Erythroblast (primary cell): ENCODE measurements around the gene ANO1.

Experiments
- GATA1 ChIP-seq: IDR thresholded peaks from 2 replicates; pipeline ENCODE4 v1.6.1; 2011; ENCODE audit warnings: low read depth, mild to moderate bottlenecking, control low read depth, low read length, moderate library complexity
- POLR2A ChIP-seq: IDR thresholded peaks from 2 replicates; pipeline ENCODE4 v1.6.1; 2011; ENCODE audit warnings: mild to moderate bottlenecking, low read length

DNA sequence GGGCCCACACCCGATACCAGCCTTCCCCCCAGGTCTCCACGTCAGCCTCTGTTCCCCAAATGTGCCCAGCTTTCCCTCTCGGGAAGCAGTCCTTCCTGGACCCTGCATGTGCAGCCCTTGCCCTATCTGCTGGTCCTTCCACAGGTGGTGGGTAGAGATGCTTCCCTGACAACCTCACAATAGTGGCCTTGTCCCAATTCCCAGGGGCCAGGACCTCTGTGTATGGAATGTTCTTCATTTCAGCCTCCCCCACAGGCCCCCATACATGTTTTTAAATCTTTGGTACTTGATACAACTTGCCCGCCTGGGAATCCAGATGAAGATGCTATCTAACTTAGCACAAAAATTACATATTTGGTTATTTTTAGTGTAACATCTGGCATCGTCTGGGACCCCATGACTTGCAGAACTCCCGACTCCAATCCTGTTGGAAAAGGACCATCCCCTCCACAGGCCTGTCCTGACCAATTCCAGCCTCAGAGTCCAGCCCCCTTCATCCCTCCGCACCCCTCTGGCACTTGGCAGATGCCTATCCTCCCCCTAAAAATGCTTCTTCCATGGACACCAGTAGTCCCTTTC, 39.5 kb downstream of the ANO1 start:
- TF ChIP-seq POLR2A (no peak), GATA1 (no peak)
